NCI-H748 (cell line): ENCODE measurements around the gene PLXDC2.
"Not testable (repeated sequence)": the region's sequence is repeated elsewhere in the genome, so short reads cannot be mapped to it uniquely, and the experiment has no call there.

Source experiments
- DNase-seq: peaks from one replicate; lab custom pipeline; 2025; ENCODE audit not compliant: unreplicated experiment; lab: John Stamatoyannopoulos, UW

PLXDC2 gene

DNA sequence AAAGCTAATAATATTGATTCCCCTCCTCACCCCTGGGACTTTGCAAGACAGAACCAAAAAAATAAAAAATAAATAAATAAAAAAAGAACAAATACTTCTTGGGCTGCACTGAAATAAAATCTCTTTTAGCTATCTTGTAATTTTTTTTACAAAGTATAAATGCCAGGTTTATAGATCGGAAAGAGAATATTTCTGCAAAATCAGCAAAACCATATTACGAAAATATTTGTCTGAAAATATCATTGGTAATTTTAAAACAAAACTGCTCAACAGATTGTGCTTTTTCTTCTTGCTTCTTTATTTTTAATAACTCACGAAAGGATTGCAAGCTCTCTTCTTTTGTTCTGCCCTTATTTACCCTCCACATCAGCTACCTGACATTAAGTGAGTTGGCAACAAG, 213.3 kb downstream of the PLXDC2 start:
- DNase-seq = no peak

DNA sequence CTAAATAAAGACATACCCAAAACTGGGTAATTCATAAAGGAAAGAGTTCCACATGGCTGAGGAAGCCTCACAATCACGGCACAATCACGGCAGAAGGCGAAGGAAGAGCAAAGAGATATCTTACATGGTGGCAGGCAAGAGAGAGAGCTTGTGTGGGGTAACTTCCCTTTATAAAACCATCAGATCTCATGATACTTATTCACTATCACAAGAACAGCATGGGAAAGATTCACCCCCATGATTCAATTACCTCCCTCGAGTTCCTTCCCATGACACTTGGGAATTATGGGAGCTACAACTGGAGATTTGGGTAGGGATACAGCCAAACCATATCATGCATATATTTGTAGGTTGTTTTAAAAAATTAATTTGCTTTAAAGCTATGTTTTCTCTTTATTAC, 217.2 kb downstream of the PLXDC2 start:
- DNase-seq = no peak

DNA sequence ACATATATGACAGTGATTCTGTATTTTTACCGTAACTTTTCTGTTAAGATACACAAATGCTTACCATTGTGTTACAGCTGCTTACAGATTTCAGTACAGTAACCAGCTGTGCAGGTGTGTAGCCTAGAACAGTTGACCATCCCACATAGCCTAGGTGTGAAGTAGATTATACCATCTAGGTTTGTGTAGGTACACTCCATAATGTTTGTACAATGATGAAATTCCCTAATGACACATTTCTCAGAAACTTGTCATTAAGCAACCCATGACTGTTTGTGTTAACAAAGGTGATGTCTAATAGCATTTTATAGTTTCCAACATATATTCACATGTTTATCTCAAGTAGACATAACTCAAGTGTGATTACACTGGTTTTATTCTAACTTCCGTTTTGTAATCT, 218.5 kb downstream of the PLXDC2 start:
- DNase-seq = no peak

DNA sequence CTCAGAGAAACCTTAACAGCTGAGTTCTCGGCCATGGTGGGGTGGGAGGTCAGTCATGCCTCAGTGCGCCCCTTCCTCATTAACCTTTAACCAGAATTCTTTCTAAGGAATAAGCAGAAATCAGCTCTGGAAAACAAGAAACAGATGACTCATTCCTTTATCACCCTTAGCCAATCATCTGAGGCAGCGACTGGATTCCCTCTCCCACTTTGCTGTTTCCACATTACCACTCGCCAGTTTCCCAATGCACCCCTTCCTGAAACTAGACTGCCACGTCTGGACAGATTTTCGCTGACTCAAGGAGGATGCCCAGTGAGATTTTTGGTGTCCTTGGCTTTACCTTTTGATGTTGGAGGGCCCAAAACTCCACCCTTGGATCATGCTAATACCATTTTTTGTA, 223.8 kb downstream of the PLXDC2 start:
- DNase-seq = no peak

DNA sequence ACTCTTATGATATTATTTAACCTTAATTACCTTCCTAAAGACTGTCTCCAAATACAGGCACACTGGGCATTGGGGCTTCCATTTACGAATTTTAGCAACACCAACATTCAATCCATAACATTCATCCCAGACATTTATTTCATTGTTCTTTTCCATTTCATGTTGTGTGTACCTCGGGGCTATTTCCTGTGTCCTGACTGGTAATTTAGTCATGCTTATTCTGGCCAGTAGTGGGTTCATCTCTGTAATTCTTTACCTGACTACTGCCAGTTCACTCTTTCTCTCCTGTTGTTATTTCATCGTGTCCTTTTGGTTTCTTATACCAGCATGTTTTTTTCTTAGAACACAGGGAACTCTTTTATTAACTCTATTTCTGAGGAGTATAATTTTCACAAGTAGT, 225.7 kb downstream of the PLXDC2 start:
- no peak for DNase-seq

DNA sequence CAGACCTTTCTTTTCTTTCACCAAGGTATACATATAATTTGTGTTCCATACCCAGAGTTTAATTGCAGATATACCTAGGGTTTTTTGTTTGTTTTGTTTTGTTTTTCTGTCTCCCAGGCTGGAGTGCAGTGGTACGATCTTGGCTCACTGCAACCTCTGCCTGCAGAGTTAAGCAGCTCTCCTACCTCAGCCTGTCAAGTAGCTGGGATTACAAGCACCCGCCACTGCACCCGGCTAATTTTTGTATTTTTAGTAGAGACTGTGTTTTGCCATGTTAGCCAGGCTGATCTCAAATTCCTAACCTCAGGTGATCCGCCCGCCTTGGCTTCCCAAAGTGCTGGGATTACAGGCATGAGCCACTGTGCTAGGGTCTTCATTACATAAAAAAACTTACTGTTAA, 228.9 kb downstream of the PLXDC2 start:
- DNase-seq = not testable (repeated sequence)

DNA sequence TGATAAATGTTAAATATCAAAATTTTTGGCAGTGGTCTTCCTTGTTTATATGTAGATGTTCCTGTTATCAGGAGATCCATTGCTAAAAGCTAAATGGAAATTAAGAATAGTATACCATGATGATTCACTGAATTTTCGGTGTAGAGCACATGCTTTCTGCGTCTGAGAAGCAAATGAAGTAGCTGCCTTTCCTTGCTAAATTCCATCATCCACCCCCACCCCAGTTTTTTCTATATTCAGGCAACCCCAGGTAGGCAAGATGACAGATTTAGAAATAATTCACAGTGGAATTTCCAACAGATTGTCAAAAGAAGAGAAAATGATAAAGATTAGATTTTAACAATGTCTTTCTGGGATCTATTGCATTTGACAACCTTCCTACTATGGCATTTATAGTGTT, 231.9 kb downstream of the PLXDC2 start:
- DNase-seq = no peak

DNA sequence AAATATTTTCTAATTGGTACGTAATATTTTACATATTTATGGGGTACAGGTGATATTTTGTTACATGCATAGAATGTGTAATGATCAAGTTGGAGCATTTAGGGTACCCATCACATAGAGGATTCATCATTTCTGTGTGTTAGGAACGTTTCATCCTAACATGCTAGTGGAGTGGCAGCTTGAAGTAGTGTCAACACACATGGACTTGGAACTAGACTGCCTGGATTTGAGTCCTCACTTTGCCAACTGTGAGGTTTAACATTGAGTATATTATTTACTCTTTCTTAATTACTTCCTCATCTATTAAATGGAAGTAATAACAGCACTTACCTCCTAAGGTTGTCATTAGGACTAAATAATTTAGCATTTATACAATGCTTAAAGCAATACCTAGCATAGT, 241.9 kb downstream of the PLXDC2 start:
- DNase-seq = peak; percentile 85

DNA sequence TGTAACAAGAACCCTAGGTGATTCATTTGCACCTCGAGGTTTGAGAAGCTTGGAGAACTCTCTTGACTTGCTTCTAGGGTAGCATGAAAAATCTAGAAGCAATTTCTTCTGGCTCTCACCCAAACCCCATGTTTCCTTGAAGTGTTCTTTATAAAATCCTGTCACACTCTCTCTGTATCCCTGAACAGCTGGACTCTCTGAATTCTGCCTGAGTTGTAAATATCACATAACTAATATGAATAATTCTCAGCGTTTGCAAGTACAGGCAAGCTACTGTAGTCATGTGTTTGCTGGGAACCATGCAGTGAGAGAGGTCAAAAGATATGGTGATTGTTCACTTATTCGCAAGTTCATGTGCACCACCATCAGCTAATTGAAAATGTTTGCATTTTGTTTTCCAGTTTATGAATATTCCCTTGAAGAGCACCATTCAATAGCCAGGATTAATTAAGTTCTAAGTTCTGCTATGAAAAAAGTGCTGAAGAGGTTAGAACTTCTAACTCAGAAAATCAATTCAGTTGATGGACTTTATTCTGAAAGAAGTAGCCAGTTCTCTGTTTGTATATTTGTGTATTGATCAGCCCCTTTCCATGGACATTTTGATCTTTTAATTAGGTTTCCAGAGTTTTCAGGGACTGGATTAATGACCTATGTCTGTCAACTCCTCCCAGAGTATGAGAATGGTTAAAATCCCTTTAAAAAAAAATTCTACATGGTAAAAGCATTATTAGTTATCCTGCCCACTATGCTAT, 243.0 kb downstream of the PLXDC2 start:
- no peak for DNase-seq

DNA sequence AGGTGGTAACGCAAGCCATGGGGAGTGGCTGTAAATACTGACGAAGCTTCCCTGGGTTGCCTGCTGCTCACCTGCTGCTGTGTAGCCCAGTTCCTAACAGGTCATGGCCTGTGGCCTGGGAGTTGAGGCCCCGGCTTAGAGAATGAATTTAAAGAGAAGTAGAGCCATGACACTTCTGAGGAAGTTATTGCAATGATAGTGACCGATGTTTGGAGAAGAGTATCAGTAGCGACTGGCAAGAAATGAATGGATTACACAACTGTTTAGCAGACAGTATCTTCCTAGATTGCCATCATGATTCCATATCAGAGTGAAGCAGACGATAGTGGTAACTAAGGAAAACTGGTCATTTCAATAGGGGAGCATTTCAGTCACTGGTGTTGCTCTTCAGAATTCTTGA, 249.6 kb downstream of the PLXDC2 start:
- no peak for DNase-seq

DNA sequence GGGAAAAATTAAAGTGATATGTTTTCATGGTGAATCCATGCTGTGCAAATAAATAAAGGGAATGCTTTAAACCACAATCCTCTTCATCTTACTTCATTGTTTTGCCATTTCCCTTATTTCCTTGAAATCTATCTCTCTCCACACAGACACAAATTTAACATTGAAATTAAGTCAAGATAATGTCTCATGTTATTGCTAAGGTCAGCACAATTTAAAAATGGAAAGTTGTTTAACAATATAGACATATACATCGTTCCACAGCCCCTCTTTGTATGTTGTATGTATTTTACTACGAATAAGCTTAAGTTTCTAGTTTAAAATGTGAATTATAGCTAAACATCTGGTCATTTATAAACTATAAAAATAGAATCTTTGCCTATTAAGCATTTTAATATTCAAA, 256.9 kb downstream of the PLXDC2 start:
- DNase-seq = no peak

DNA sequence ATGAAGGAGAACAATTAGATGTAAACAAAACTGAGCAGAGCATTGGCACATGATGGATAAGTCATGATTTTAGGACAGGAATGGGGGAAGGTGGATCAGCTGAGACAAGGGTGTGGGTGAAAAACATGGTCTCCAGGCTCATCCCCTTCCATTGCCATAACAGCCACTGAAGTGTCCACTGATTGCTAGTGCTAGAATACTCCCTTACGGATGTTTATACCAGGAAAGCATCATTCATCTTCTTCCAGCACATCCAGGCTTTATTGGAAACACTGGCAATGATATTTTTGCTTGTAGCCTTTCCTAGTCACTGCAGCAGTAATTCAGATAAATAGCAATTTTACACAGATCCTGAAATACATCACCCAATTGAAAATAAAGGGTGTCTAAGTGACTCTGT, 259.5 kb downstream of the PLXDC2 start:
- DNase-seq = no peak

DNA sequence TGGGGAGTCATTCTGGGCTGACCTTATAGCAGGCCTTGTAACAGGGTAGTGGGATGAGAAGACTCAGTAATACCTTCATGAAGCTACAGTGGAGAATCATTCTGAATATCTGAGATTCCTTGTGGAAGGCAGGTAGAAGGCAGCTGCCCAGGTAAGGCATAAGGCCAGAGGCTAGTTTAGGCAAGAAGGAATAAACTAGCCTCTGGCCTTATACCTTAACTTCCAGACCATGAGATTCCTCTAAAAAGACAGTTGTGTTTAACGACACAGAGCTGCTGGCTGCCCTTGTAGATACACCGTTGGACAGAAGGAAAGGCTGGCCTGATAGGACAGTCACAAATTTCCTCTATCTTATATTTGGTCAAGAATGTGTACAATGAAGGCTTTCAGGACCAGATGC, 268.2 kb downstream of the PLXDC2 start:
- no peak for DNase-seq

DNA sequence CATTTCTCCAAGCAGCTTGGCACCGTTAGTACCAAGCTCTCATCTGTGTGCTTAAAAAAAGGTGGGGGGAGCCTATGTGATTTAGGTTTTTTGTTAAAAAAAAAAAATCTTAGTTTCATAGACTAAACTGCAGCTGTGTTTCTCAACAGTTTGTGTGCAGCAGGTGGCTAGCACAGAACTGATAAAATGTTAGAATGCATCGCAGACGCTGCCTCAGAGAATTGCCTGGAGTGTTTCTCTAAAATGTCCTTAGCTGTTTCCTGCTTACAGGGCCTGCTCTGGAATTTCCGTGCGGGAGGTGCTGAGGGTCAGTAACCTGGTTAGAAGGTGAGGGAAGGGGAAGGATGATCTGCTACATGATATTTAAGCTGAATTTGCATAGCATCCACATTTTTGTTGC, 268.9 kb downstream of the PLXDC2 start:
- DNase-seq = no peak

DNA sequence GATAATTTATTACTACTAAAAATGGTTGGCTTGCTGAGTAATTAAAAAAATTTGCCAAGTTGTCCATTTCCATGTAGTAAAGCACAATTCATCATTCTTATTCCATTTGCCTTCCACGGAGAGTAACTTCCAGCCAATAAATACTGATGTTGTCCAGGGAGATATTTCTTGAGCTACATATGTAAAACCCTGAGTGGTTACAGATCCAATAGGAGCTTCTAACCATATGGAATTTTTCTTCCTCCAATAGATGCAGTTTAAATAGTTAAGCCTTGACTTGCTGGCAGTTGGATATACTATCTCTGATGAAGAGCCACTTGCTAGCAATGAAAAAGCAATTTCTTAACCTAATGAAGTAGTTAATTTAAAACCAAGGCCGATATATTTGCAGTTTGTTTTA, 271.1 kb downstream of the PLXDC2 start:
- no peak for DNase-seq

DNA sequence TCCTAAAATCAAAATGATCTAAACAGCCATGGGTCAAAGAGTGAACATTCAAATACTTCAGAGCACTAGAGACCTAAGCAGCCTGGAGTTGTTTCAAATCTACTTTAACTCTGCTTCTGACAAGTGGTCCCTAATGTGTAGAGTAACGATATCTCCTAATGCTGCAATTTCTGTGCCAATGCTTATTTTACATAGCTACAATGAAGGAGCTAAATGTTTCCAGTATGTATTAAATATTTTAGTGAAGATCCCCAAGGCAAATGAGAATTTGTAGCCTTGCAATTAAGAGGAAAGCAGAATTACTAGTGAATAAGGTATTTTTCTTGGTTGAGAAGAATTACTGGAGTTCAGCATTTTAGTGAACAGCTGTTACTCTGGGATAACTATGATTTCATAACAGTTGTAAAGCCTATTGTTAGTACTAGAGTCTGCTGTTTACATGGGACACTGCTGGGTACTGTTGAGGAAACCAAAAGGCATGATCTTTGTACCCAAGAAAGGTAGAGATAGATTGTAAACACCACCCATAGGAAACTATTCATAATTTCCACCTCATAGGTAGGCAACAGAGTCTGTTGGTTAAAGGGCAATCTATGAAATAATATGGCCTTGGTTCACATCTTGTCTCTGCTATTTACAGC, 271.9 kb downstream of the PLXDC2 start:
- DNase-seq = no peak

DNA sequence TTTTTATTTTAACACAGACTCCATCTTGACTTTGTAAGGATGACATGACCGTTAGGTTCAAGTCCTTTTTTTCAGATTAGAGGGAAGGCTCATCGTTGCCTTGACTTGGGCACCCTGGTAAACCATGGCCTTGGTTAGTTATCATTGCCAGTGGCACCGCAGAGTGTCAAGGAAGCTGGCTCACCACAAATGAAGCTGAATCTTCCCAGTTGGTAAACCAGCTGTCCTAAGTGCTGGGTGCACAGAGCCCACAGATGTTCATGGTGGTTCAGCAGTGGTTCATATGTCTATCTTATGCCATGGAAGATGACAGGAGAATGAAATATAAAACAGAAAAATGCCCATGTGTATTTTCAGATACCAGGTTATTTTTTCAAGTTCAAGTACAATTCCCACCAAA, 273.6 kb downstream of the PLXDC2 start:
- no peak for DNase-seq

DNA sequence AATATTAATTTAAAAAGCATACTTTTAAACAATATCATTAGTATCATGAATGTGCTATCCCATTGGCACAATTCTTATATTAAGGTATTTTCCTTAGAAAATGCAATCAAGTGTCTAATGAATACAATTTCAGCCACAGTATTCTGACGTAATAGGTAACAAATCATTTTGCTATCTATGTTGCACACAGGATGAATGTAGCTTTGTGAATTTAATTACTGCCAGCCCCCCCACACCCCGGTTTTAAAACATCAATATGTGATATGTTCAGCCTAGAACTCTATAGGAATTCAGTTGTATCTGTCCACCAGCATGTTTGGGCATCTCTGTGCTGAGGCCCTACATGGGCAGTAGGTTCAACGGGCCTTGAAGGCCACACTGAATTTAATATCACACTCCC, 274.6 kb downstream of the PLXDC2 start:
- no peak for DNase-seq

DNA sequence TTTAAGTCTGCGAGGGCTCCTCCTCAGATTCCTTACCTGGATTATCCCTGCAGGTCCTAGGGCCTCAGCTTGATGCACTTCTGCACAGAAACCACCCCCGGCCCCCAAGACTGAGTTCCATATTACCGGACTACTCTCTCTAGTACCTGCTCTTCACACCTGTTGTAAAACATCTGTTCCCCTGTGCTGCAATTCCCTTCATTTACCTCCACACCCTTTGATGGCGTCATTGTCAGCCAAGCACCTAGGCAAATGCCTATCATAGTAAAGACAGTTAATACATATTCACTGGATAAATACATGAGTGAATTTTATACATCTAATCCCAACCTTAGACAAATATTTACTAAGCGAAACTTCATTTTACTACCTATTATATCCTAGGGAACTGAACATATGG, 275.5 kb downstream of the PLXDC2 start:
- DNase-seq = peak; percentile 81

DNA sequence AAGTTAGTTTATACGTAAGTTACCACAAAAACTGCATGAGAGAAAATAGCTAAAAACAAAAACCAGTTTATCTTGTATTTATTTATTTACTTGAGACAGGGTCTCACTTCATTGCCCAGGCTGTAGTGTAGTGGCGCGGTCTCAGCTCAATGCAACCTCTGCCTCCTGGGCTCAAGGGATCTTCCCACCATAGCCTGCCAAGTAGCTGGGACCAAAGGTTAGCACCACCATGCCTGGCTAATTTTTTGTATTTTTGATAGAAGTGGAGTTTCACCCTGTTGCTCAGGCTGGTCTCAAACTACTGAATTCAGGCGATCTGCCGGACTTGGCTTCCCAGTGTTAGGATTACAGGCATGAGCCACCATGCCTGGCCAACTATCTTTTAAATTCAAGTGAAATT, 277.4 kb downstream of the PLXDC2 start:
- no peak for DNase-seq

DNA sequence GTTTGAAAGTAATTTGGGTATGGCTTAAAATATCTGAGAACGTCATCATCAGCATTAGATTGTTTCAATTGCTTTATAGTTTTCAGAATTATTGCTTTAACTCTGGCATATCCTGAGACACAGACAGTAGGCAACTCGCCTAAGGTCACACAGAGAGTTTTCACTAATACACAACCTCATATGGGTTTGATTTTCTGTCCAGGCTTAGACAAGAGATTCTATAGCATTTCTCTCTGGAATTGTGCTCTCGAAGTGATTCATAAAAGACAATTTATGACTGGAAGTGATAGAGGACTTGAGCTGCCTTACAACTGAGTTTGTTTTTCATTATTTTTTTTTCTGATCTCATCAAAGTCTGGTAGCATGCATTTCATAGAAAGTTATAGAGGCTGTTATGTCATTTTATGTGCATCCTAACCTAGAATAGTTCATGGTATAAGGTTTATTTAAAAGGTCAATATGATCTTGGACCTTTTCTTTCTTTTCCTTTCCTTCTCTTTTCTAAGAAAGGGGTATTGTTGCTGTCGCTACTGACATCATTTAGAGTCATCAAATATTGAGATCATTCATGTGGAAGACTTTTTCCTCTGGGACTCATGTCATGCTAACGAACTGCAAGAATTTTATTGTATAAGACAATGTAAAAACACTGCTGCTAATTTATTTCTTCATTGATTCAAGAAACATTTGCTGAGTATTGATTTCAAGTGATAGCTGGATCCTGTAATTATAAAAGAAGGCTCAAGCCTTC, 278.2 kb downstream of the PLXDC2 start:
- DNase-seq = no peak

DNA sequence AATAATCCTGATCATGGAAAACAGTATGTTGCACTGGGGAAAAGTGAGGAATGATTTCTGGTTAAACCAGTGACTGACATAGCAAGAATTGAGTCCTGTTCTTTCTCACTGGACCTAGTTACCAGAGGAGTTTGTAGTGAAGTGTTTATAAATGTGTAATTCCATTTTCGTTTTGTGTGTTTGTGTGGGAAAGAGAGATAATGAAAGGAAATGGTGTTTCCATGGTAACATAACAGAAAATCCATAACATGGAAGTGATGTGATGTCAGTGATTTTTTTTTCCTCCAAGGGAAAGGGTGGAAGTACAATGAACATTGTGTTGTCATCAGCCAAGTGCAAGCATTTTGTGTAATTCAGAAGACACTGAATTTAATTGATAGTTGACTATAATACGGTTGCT, 283.9 kb downstream of the PLXDC2 start:
- DNase-seq = peak; percentile 65
